AG09309 (cell line): Measurements from ENCODE around the gene UTP25.

Source experiments
- DNase-seq: peaks from one replicate; pipeline ENCODE4 v3.0.0-alpha.2; 2010; ENCODE audit warnings: low read depth
- H3K4me3 ChIP-seq: 2 replicates; pipeline ENCODE4 v1.5.1; 2011; ENCODE audit warnings: mild to moderate bottlenecking, low read depth, low read length, moderate library complexity; ENCODE audit not compliant: control insufficient read depth
- CTCF ChIP-seq: IDR thresholded peaks from 2 replicates; pipeline ENCODE4 v1.5.1; 2011; ENCODE audit warnings: mild to moderate bottlenecking, low read depth, low read length, inconsistent platforms; ENCODE audit not compliant: insufficient read depth, control insufficient read depth; ENCODE audit errors: missing control alignments

UTP25 gene

GRCh38 chr1:209860293-209860881 lies 32.6 kb downstream of the UTP25 start:
- TF ChIP-seq CTCF: peak; percentile 86
- no peak overlapping the region for H3K4me3 ChIP-seq
- DNase-seq: peak; percentile 55

- no peak for TF ChIP-seq CTCF
- DNase-seq: no peak
- H3K4me3 ChIP-seq: no peak overlapping the region
These were observed 33.5 kb downstream of the UTP25 start for GRCh38 chr1:209861242-209861641.

- no peak for DNase-seq
- no peak overlapping the region for H3K4me3 ChIP-seq
- TF ChIP-seq CTCF: no peak
These were observed 34.9 kb downstream of the UTP25 start for GRCh38 chr1:209862391-209863356.

GRCh38 chr1:209863766-209864485 lies 36.2 kb downstream of the UTP25 start:
- DNase-seq: no peak
- H3K4me3 ChIP-seq: no peak overlapping the region
- TF ChIP-seq CTCF: no peak

- H3K4me3 ChIP-seq: no peak overlapping the region
- no peak for DNase-seq
- no peak for TF ChIP-seq CTCF
These were observed 38.4 kb downstream of the UTP25 start for GRCh38 chr1:209866201-209866600.

DNA sequence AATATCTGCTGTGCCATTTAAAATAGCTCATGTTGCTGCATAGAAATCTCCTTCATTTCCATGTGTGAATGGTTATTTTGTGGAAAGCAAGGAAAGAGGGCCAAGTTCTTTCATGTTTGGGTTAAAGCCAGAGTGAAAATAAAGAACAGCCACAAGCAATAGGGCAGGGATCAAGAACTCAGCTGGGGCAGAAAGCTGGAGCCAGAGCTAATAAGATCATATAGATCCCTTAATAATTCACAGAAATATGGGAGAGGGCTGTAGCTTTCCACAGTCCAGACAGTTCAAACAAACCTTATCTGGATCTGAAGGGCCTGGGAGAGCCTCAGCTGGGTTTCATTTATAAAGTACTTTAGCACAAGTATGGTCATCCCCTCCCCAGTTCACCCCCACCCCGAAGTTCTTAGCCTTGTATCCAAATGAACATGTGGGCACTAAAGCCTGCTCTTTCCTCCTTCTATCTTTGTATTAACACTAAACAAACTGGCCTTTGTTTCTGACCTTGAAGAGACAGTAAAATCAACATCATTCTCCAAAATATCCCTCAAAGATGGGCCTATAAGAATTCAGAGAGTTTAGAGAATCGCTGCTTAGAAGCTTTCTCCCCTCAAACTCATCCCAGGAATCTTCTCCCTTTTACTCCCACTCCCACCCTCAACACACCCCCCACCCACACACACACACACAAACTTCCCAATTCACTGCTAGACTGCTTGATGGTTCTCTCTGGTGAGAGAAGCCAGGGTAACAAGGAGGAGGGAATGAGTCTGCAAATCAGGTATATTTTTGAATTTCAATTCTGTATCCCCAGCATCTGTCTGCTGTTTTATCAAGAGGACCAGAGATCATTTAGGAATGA lies 41.7 kb downstream of the UTP25 start:
- no peak for DNase-seq
- H3K4me3 ChIP-seq: no peak overlapping the region
- TF ChIP-seq CTCF: no peak
